Naive B cell (primary cell): Measurements from ENCODE around the gene ADCY2. TPM values are rescaled to one million over a fixed set of nuclear protein-coding genes. Genes with fewer than 3 reads are reported as not detected.

Experiments
- ATAC-seq, 2 donors: fragments of 150-1000 bp; cut with Tn5 transposase; 2 replicates each; pipeline ENCODE4 v1.10.0; 2021; ENCODE audit warnings: low read depth in 2 of 2, mild to moderate bottlenecking in 2 of 2, moderate library complexity in 2 of 2
- DNase-seq: peaks from one replicate; pipeline ENCODE4 v3.0.0; 2022
- H3K27ac Mint-ChIP-seq, 6 donors: one replicate each; pipeline ENCODE4 v1.8.0; 2020 to 2022; ENCODE audit warnings: mild to moderate bottlenecking in 6 of 6, mixed read lengths in 6 of 6, moderate library complexity in 5 of 6, inconsistent platforms in 2 of 6
- H3K27me3 Mint-ChIP-seq, 3 donors: one replicate each; pipeline ENCODE4 v1.8.0; 2021 to 2022; ENCODE audit warnings: mixed read lengths in 3 of 3, mild to moderate bottlenecking in 1 of 3
- H3K36me3 Mint-ChIP-seq, 2 donors: one replicate each; pipeline ENCODE4 v1.8.0; 2020 to 2022; ENCODE audit warnings: mixed read lengths in 2 of 2, inconsistent platforms in 1 of 2, mild to moderate bottlenecking in 1 of 2
- H3K4me1 Mint-ChIP-seq, 3 donors: one replicate each; pipeline ENCODE4 v1.8.0; 2020 to 2022; ENCODE audit warnings: mixed read lengths in 3 of 3, inconsistent platforms in 1 of 3, mild to moderate bottlenecking in 1 of 3, moderate library complexity in 1 of 3
- H3K4me3 Mint-ChIP-seq, 8 donors: one replicate each; pipeline ENCODE4 v1.8.0; 2020 to 2022; ENCODE audit warnings: mild to moderate bottlenecking in 8 of 8, mixed read lengths in 8 of 8, moderate library complexity in 8 of 8, inconsistent platforms in 2 of 8
- H3K9me3 Mint-ChIP-seq, 7 donors: one replicate each; pipeline ENCODE4 v1.8.0; 2020 to 2022; ENCODE audit warnings: mixed read lengths in 7 of 7, mild to moderate bottlenecking in 5 of 7, inconsistent platforms in 2 of 7, moderate library complexity in 1 of 7
- polyA plus RNA-seq, 6 donors: library from polyadenylated mRNA; unstranded; fragments of 300-500 nt; fragmentation: Illumina TruSeq; gene quantifications; one replicate each; pipeline ENCODE4 v1.2.3, GENCODE V29; 2021; ENCODE audit warnings: low read depth in 6 of 6

The ADCY2 gene
- polyA plus RNA-seq, 6 donors from 2014 or later: not detected

DNA sequence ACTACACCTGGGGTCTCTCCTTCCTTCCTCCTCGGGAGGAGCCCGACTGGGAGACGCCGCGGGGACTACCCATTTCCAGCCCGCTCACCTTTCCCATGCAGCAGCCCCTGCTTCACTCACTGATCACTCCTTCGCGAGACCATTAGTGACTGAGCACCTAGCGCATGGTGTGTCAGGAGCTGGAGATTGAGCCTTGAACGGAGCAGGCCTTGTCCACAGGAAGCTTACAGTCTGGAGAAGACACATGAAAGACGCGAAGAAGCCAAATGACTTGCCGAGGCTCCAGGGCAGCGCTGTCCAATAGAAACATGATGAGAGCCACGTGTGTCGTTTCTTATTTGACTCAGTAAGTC is 455.3 kb downstream of the ADCY2 start:
- Mint-ChIP-seq H3K36me3 (no peaks in the 10 kb centered on the region), H3K27ac (peak overlapping the region in 3 of 6 donors; percentile 41 to 52 (median 44)), H3K9me3 (peaks cover 0 to 5% (median 3%) of the 10 kb centered on the region in 7 donors), H3K4me3 (peak overlapping the region; percentile 72 to 95 (median 88)), H3K4me1 (peaks cover 9 to 23% (median 18%) of the 10 kb centered on the region in 3 donors), H3K27me3 (peaks cover 27 to 38% (median 33%) of the 10 kb centered on the region in 3 donors)
- no peak for DNase-seq
- no peak for ATAC-seq

- DNase-seq (no peak), ATAC-seq (no peak)
- peaks cover 9 to 23% (median 18%) of the 10 kb centered on the region in 3 donors for H3K4me1 Mint-ChIP-seq
- H3K4me3 Mint-ChIP-seq: peak overlapping the region; percentile 29 to 95 (median 84)
- no peaks in the 10 kb centered on the region for H3K36me3 Mint-ChIP-seq
- peak overlapping the region in 3 of 6 donors; percentile 37 to 80 (median 44) for H3K27ac Mint-ChIP-seq
- H3K9me3 Mint-ChIP-seq: peaks cover 0 to 5% (median 3%) of the 10 kb centered on the region in 7 donors
- H3K27me3 Mint-ChIP-seq: peaks cover 27 to 38% (median 33%) of the 10 kb centered on the region in 3 donors
These were observed 455.8 kb downstream of the ADCY2 start for GRCh38 chr5:7851617-7852289.

GRCh38 chr5:7852542-7852941 is 456.6 kb downstream of the ADCY2 start:
- Mint-ChIP-seq H3K27ac (no peak overlapping the region), H3K4me1 (peaks cover 9 to 23% (median 18%) of the 10 kb centered on the region in 3 donors), H3K27me3 (peaks cover 24 to 38% (median 33%) of the 10 kb centered on the region in 3 donors), H3K4me3 (peak overlapping the region in 5 of 8 donors; percentile 68 to 94 (median 79)), H3K9me3 (peaks cover 0 to 5% (median 3%) of the 10 kb centered on the region in 7 donors), H3K36me3 (peaks cover 0 to 2% of the 10 kb centered on the region in 2 donors)
- no peak for DNase-seq
- no peak for ATAC-seq

DNA sequence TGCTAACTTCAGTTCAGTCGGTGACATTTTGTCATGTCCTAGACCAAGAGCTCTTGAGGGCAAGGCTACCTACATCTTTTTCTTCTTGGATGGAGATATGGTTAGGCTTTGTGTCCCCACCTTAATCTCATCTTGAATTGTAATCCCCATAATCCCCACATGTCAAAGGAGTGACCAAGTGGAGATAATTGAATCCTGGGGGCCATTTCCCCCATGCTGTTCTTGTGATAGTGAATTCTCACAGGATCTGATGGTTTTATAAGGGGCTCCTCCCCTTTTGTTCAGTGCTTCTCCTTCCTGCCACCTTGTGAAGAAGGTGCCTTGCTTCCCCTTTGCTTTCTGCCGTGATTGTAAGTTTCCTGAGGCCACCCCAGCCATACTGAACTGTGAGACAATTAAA is 457.1 kb downstream of the ADCY2 start:
- peaks cover 0 to 5% (median 3%) of the 10 kb centered on the region in 7 donors for H3K9me3 Mint-ChIP-seq
- no peak for ATAC-seq
- H3K4me1 Mint-ChIP-seq: peaks cover 9 to 23% (median 18%) of the 10 kb centered on the region in 3 donors
- peaks cover 24 to 38% (median 33%) of the 10 kb centered on the region in 3 donors for H3K27me3 Mint-ChIP-seq
- H3K4me3 Mint-ChIP-seq: peak overlapping the region in 1 of 8 donors; percentile 72
- DNase-seq: no peak
- no peak overlapping the region for H3K27ac Mint-ChIP-seq
- peaks cover 0 to 6% of the 10 kb centered on the region in 2 donors for H3K36me3 Mint-ChIP-seq

DNA sequence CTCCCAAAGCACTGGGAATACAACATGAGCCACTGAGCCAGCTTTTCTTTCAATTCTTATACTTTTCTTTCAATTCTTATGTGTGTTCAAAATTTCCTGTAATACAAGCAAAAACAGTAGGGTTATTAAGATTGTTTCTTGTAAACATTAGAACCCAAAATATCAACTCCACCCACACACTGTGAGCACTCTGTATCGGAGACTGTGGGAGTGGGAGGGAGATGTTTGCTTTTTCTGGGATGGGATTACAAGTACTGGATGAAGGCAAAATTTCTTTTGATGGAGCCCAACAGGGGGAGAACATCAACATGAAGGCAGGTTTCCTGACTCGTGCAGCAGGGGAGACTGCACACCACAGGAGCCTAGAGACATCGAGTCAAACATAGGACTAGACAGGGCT is 459.7 kb downstream of the ADCY2 start:
- H3K4me1 Mint-ChIP-seq: peaks cover 4 to 18% (median 13%) of the 10 kb centered on the region in 3 donors
- no peak for DNase-seq
- H3K36me3 Mint-ChIP-seq: peaks cover 15 to 21% of the 10 kb centered on the region in 2 donors
- H3K27ac Mint-ChIP-seq: no peak overlapping the region
- H3K27me3 Mint-ChIP-seq: peaks cover 17 to 21% (median 19%) of the 10 kb centered on the region in 3 donors
- no peak for ATAC-seq
- peaks cover 0 to 5% (median 3%) of the 10 kb centered on the region in 7 donors for H3K9me3 Mint-ChIP-seq
- H3K4me3 Mint-ChIP-seq: no peak overlapping the region

- no peak overlapping the region for H3K4me3 Mint-ChIP-seq
- no peak overlapping the region for H3K27ac Mint-ChIP-seq
- peaks cover 15 to 21% of the 10 kb centered on the region in 2 donors for H3K36me3 Mint-ChIP-seq
- DNase-seq (no peak), ATAC-seq (no peak)
- H3K9me3 Mint-ChIP-seq: peaks cover 0 to 5% (median 3%) of the 10 kb centered on the region in 7 donors
- peaks cover 8 to 13% (median 12%) of the 10 kb centered on the region in 3 donors for H3K27me3 Mint-ChIP-seq
- H3K4me1 Mint-ChIP-seq: peaks cover 0 to 8% (median 7%) of the 10 kb centered on the region in 3 donors
These were observed 460.9 kb downstream of the ADCY2 start for GRCh38 chr5:7856855-7857254.

DNA sequence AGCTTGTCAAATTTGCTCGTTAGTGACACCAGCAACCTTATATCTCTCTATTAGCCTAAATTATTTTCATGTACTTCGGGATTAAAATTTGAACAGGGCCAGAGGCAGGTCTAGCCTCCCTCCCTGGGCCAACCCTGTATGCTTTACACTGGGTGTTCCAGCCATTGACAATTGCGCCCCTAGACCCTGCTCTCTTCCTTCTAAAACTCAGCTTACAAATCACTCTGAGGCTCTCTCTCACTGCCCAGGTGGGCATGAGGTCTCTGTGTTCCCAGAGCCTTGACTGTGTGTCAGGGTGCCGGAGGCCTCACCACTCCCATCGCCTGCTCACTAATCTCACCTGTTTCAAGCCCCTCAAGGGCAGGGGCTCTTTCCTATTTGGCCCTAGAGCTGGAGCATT is 461.4 kb downstream of the ADCY2 start:
- Mint-ChIP-seq H3K9me3 (peaks cover 0 to 5% (median 3%) of the 10 kb centered on the region in 7 donors), H3K4me3 (peak overlapping the region in 1 of 8 donors; percentile 13), H3K36me3 (peaks cover 15 to 21% of the 10 kb centered on the region in 2 donors), H3K4me1 (peaks cover 0 to 3% (median 3%) of the 10 kb centered on the region in 3 donors), H3K27ac (no peak overlapping the region), H3K27me3 (peaks cover 3 to 8% (median 7%) of the 10 kb centered on the region in 3 donors)
- no peak for DNase-seq
- ATAC-seq: no peak

- H3K36me3 Mint-ChIP-seq: peaks cover 20 to 27% of the 10 kb centered on the region in 2 donors
- peaks cover 0 to 3% (median 3%) of the 10 kb centered on the region in 3 donors for H3K27me3 Mint-ChIP-seq
- DNase-seq (no peak), ATAC-seq (no peak)
- peak overlapping the region in 1 of 6 donors; percentile 14 for H3K27ac Mint-ChIP-seq
- no peak overlapping the region for H3K4me3 Mint-ChIP-seq
- H3K4me1 Mint-ChIP-seq: no peaks in the 10 kb centered on the region
- peaks cover 0 to 4% (median 3%) of the 10 kb centered on the region in 7 donors for H3K9me3 Mint-ChIP-seq
These were observed 462.1 kb downstream of the ADCY2 start for GRCh38 chr5:7857926-7858632.

DNA sequence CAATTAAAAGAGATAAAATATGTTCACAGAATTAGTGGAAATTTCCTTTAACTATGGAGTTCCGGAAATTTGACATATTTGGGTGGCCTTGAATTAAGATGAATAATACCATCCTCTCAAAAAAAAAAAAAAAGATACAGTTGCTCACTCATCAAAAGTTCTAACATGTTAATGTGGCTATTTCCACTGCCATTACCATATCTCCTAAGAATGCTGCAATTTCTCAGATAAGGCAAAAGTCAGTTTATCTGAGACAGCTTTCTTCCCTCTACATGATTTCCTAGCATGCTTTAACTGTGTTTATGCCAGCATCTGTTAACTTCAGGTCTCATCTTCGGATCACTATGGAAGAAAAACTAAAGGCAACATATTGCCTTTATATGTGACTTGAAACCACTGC is 470.3 kb downstream of the ADCY2 start:
- DNase-seq (no peak), ATAC-seq (no peak)
- peaks cover 17 to 42% (median 36%) of the 10 kb centered on the region in 3 donors for H3K4me1 Mint-ChIP-seq
- H3K27me3 Mint-ChIP-seq: no peaks in the 10 kb centered on the region
- no peaks in the 10 kb centered on the region for H3K9me3 Mint-ChIP-seq
- peaks cover 8 to 10% of the 10 kb centered on the region in 2 donors for H3K36me3 Mint-ChIP-seq
- peak overlapping the region in 1 of 6 donors; percentile 73 for H3K27ac Mint-ChIP-seq
- peak overlapping the region in 1 of 8 donors; percentile 37 for H3K4me3 Mint-ChIP-seq

DNA sequence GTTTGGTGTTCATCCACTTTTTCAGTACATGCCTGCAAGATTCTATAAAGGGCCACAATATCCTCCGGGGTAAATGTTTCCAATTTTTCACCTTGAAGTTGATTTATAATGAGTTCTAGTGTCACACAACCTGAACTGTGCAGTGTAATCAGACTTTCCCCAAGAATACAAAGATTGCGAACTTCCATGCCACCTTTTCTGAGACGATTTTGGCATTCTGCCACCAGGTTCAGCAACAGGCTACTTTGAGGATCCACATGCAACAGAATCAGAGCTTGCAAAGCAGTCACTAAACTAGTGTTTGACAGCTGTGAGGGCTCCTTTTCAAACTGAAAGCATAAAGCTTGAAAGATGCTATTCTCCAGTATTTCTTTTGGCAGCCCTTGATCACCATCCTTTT is 471.3 kb downstream of the ADCY2 start:
- peaks cover 17 to 42% (median 42%) of the 10 kb centered on the region in 3 donors for H3K4me1 Mint-ChIP-seq
- no peak for ATAC-seq
- peaks cover 8 to 10% of the 10 kb centered on the region in 2 donors for H3K36me3 Mint-ChIP-seq
- H3K4me3 Mint-ChIP-seq: peak overlapping the region in 5 of 8 donors; percentile 21 to 97 (median 95)
- H3K9me3 Mint-ChIP-seq: no peaks in the 10 kb centered on the region
- no peaks in the 10 kb centered on the region for H3K27me3 Mint-ChIP-seq
- DNase-seq: no peak
- H3K27ac Mint-ChIP-seq: peak overlapping the region in 1 of 6 donors; percentile 30

DNA sequence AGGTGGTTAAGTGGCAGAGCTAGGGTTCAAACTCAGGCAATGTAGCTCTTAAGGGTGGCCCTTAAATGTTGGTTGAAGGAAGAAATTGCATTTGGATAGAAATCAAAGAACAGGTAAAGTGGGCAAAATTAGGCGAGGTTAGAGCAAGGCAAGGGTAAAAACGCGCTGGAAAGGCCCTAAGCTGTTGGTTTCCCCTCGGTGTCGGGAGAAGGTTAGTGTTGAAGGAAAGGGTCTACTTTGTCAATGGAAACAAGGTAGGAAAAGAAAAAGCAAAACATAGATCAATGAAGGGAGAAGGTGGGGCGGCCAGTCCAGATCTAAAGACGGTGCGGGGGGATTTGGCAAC is 472.5 kb downstream of the ADCY2 start:
- Mint-ChIP-seq H3K4me3 (peak overlapping the region; percentile 94 to 97 (median 95)), H3K27ac (peak overlapping the region; percentile 76 to 96 (median 86)), H3K9me3 (no peaks in the 10 kb centered on the region), H3K36me3 (peaks cover under 1 to 4% of the 10 kb centered on the region in 2 donors), H3K27me3 (no peaks in the 10 kb centered on the region), H3K4me1 (peaks cover 25 to 50% (median 50%) of the 10 kb centered on the region in 3 donors)
- DNase-seq (no peak), ATAC-seq (no peak)

DNA sequence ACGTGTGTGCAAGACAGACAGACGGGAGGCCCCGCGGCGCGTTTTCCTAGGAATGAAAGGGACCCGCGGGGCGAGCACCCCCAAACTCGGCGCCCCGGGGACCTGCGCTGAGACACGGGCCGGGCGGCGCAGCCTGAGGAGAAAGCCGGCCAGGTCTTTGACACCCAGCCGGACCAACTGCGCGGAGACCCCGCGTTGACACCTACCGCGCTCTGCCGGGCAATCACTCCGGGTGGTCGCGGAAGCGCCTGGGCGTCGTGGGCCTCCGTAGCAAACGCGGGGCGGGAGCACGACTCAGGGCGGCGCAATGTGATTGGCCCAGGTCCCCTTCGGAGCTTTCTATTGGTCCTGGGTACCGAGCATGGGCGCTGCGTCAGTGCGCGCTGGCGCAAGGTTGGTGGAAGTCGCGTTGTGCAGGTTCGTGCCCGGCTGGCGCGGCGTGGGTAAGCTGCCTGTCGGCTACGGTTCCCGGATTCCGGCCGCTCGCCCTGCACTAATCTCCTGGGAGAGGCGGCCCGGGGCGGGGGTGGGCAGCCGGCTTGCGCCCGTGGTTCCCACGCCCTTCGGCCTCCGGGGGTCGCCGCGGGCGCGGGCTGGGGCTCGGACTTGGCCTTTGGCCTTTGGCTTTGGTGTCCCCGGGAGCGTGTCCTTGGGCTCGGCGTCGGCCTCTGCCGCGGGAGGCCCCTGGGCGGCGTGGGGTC is 473.0 kb downstream of the ADCY2 start, which contains the start of the genes FASTKD3 and MTRR:
Gene FASTKD3, minus strand, starts transcription at position 259 of the 701 bp plus-strand sequence. CDS start 948 bp downstream, outside the sequence.
Gene MTRR, plus strand, starts transcription at position 376 of the 701 bp plus-strand sequence. CDS start 1,647 bp downstream, outside the sequence.
- DNase-seq (peak; percentile 88), ATAC-seq (peak; percentile 99)
- H3K27me3 Mint-ChIP-seq: no peaks in the 10 kb centered on the region
- H3K4me1 Mint-ChIP-seq: peaks cover 25 to 53% (median 51%) of the 10 kb centered on the region in 3 donors
- H3K27ac Mint-ChIP-seq: peak within 1 kb of the TSS; percentile 76 to 96 (median 89)
- peak within 1 kb of the TSS; percentile 95 to 97 (median 96) for H3K4me3 Mint-ChIP-seq
- peaks cover 0 to 4% of the 10 kb centered on the region in 2 donors for H3K36me3 Mint-ChIP-seq
- no peaks in the 10 kb centered on the region for H3K9me3 Mint-ChIP-seq
